Tibial artery (tissue), 4 donors: ENCODE results near the gene VPS41.
A peak's percentile ranks its signal among the peaks of the same experiment; 100 is the strongest.

Experiments used
- DNase-seq, 2 donors: peaks; one replicate each; pipeline ENCODE4 v3.0.0-alpha.2; 2019
- H3K27ac ChIP-seq, 2 donors: fragments of 200-600 bp; sonication (generic) in 1 of 2; 1 replicate in 1 of 2; 2 replicates in 1 of 2; pipeline ENCODE4 v1.5.1; 2018 to 2019; ENCODE audit warnings: mild to moderate bottlenecking in 1 of 2
- H3K27me3 ChIP-seq, 2 donors: fragments of 200-600 bp; sonication (generic) in 1 of 2; one replicate each; pipeline versions ENCODE4 v1.5.1 to v1.6.0; 2016 to 2019
- H3K36me3 ChIP-seq, 3 donors: fragments of 200-600 bp; sonication (generic) in 2 of 3; one replicate each; pipeline ENCODE4 v1.5.1; 2016 to 2019; ENCODE audit warnings: mild to moderate bottlenecking in 2 of 3
- H3K4me1 ChIP-seq, 4 donors: fragments of 200-600 bp; sonication (generic) in 2 of 4; 1 replicate in 3 of 4; 2 replicates in 1 of 4; pipeline ENCODE4 v1.5.1; 2016 to 2019
- H3K4me3 ChIP-seq, 2 donors: fragments of 200-600 bp; sonication (generic) in 1 of 2; 1 replicate in 1 of 2; 2 replicates in 1 of 2; pipeline ENCODE4 v1.5.1; 2018 to 2019; ENCODE audit warnings: mild to moderate bottlenecking in 2 of 2
- H3K9me3 ChIP-seq, 3 donors: fragments of 200-600 bp; sonication (generic) in 1 of 3; one replicate each; pipeline ENCODE4 v1.5.1; 2016 to 2019
- CTCF ChIP-seq, 2 experiments: fragments of 200-600 bp in 1 of 2; fragments of 450-650 bp in 1 of 2; IDR thresholded peaks; one replicate each; pipeline ENCODE4 v1.5.1; 2017 to 2019; ENCODE audit warnings: antibody characterized with exemption in 2 of 2, mild to moderate bottlenecking in 1 of 2, moderate library complexity in 1 of 2
- intact Hi-C: fragments of 100-400 bp; cut with DNase I; formaldehyde crosslinking; loops from one replicate; pipeline ENCODE4 v1.15.0; 2023; ENCODE audit warnings: low total_unique reads

Gene VPS41

DNA sequence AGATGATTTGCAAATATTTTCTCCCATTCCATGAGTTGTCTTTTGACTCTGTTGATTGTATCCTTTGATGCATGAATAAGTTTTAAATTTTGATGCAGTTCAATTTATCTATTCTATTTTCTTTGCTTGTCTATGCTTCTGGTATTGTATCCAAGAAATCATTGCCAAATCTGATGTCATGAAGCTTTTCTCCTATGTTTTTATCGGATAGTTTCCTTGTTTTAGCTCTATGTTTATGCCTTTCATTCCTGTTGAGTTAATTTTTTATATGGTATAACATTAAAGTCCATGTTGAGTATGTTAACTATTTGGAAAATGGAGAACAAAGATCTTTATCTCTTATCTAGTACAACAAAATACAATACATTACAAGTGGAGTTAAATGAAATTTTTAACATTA is 27.6 kb upstream of the VPS41 start:
- peaks cover 0 to 24% (median 3%) of the 10 kb centered on the region in 4 donors for H3K4me1 ChIP-seq
- H3K4me3 ChIP-seq: no peak overlapping the region
- TF ChIP-seq CTCF (IDR thresholded peaks at IDR 0.05): no peak
- no peak overlapping the region for H3K27ac ChIP-seq
- no peaks in the 10 kb centered on the region for H3K36me3 ChIP-seq
- H3K27me3 ChIP-seq: no peaks in the 10 kb centered on the region
- no peaks in the 10 kb centered on the region for H3K9me3 ChIP-seq
- intact Hi-C loops: loop anchor here (10.0 kb wide), 1 partner anchor 588 kb away; no protein-coding TSS in a partner anchor
- DNase-seq: no peak

- H3K36me3 ChIP-seq: no peaks in the 10 kb centered on the region
- no peak overlapping the region for H3K27ac ChIP-seq
- no peak overlapping the region for H3K4me3 ChIP-seq
- no peak for TF ChIP-seq CTCF (IDR thresholded peaks at IDR 0.05)
- no peak for DNase-seq
- H3K9me3 ChIP-seq: no peaks in the 10 kb centered on the region
- intact Hi-C loops: loop anchor here (10.0 kb wide), 1 partner anchor 590 kb away; no protein-coding TSS in a partner anchor
- no peaks in the 10 kb centered on the region for H3K27me3 ChIP-seq
- peaks cover 0 to 17% (median 3%) of the 10 kb centered on the region in 4 donors for H3K4me1 ChIP-seq
These were observed 25.5 kb upstream of the VPS41 start for GRCh38 chr7:38934536-38934935.

DNA sequence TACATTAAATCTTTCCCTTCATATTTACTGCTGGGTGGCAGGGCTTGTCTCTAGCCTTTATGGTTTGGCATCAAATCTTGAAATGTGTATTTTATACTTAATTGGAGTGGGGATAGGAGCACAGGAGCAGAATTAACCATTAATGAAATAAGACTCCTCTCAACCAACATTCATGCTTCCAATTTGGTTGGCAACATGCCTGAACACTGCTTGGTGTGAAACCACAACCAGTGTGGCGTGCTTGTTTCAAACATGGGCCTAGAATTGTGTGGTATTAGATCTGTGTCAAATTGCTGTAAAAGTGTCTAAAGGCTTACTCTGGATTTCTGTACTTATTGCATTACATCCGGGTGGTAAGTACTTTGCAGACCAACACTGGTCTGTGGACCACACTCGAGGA is 25.1 kb upstream of the VPS41 start:
- no peaks in the 10 kb centered on the region for H3K36me3 ChIP-seq
- H3K27ac ChIP-seq: no peak overlapping the region
- no peak for TF ChIP-seq CTCF (IDR thresholded peaks at IDR 0.05)
- intact Hi-C loops: loop anchor here (10.0 kb wide), 1 partner anchor 591 kb away; no protein-coding TSS in a partner anchor
- no peak overlapping the region for H3K4me3 ChIP-seq
- peaks cover 0 to 17% (median 3%) of the 10 kb centered on the region in 4 donors for H3K4me1 ChIP-seq
- H3K9me3 ChIP-seq: no peaks in the 10 kb centered on the region
- no peaks in the 10 kb centered on the region for H3K27me3 ChIP-seq
- no peak for DNase-seq

- peak; percentile 88 to 89 for TF ChIP-seq CTCF (IDR thresholded peaks at IDR 0.05)
- no peaks in the 10 kb centered on the region for H3K9me3 ChIP-seq
- intact Hi-C loops: loop anchor here (10.0 kb wide), 1 partner anchor 592 kb away; no protein-coding TSS in a partner anchor
These were observed 23.6 kb upstream of the VPS41 start for GRCh38 chr7:38932509-38933168.

GRCh38 chr7:38929460-38930171 is 20.6 kb upstream of the VPS41 start:
- H3K9me3 ChIP-seq: no peaks in the 10 kb centered on the region
- no peaks in the 10 kb centered on the region for H3K27me3 ChIP-seq
- no peaks in the 10 kb centered on the region for H3K36me3 ChIP-seq
- peaks cover 0 to 7% (median 0%) of the 10 kb centered on the region in 4 donors for H3K4me1 ChIP-seq
- H3K27ac ChIP-seq: no peak overlapping the region
- intact Hi-C loops: loop anchor here (5.0 to 10.0 kb wide), 2 partner anchors 538 to 595 kb away; no protein-coding TSS in a partner anchor
- H3K4me3 ChIP-seq: no peak overlapping the region
- no peak for TF ChIP-seq CTCF (IDR thresholded peaks at IDR 0.05)
- no peak for DNase-seq

More at GRCh38 chr7:38932509-38933168, 23.6 kb upstream of the VPS41 start:
- Histone ChIP-seq H3K27me3 (no peaks in the 10 kb centered on the region), H3K27ac (no peak overlapping the region), H3K4me1 (peaks cover 0 to 7% (median 0%) of the 10 kb centered on the region in 4 donors), H3K4me3 (no peak overlapping the region), H3K36me3 (no peaks in the 10 kb centered on the region)
- peak; percentile 49 to 69 for DNase-seq
